ENCODE measurements around the gene ARFGAP3. TPM values are rescaled to one million over a fixed set of nuclear protein-coding genes. Genes with fewer than 3 reads are reported as not detected.
"Not testable (repeated sequence)": the region's sequence is repeated elsewhere in the genome, so short reads cannot be mapped to it uniquely, and the experiment has no call there.

ARFGAP3 gene
- total RNA-seq, 6 donors from 2014 or later = 25.9 to 60.8 (median 41.9) TPM

DNA sequence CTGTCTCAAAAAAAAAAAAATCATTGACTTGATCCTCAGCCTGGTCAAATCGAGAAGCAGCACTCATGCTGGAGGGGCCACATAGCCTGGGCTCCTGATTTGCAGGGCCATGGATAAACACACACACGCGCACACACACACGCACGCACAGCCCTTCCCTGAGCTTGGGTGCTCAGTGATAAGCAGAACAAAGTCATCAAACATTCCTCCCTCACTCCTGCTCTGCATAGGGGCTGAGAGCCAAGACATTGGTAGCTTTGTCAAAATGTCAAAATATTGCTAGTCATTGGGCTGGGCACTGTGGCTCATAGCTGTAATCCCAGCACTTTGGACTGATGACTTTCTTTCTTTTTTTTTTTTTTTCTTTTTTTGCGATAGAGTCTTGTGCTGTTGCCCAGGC, 102.4 kb downstream of the ARFGAP3 start:
- Histone ChIP-seq H3K27me3 (no peaks in the 10 kb centered on the region), H3K4me1 (peaks cover 7 to 22% (median 14%) of the 10 kb centered on the region in 4 donors), H3K4me3 (no peak overlapping the region), H3K36me3 (no peaks in the 10 kb centered on the region), H3K9me3 (no peaks in the 10 kb centered on the region), H3K27ac (peak overlapping the region in 1 of 4 donors; percentile 0)
- 29 to 46% methylated on average over 4 to 6 of the region's 6 CpGs for WGBS, 2 donors
- DNase-seq (no peak), ATAC-seq (ENCODE audit: low FRiP score in 2 of 2) (peak; percentile 56 to 71)
- peak in 1 of 2 donors; percentile 15 for TF ChIP-seq POLR2AphosphoS5 (IDR thresholded peaks at IDR 0.05)
- TF ChIP-seq EP300 (IDR thresholded peaks at IDR 0.05) = no peak

DNA sequence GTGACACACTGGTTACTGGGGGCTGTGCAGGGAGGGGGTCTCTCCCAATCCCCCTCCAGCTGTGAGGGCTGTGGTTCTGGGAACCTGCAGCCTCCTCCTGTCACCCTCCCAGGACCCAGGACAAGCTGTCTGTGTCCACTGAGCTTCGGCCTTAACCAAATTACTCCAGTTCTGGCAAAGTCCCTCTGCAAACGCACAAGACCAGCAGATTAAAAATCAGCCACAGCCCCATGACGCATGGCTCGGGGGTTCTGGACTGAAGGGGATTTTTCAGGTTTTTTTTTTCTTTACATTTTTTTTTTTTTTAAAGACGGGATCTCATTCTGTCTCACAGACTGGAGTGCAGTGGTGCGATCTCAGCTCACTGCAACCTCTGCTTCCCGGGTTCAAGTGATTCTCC, 104.2 kb downstream of the ARFGAP3 start:
- no peaks in the 10 kb centered on the region for H3K36me3 ChIP-seq
- WGBS, 2 donors = 81 to 91% methylated on average over 7 of the region's 7 CpGs
- H3K4me3 ChIP-seq = no peak overlapping the region
- H3K9me3 ChIP-seq = no peaks in the 10 kb centered on the region
- no peaks in the 10 kb centered on the region for H3K27me3 ChIP-seq
- TF ChIP-seq EP300 (IDR thresholded peaks at IDR 0.05) (no peak), POLR2A (IDR thresholded peaks at IDR 0.05) (no peak), POLR2AphosphoS5 (IDR thresholded peaks at IDR 0.05) (no peak)
- TF ChIP-seq, protein P1, sequence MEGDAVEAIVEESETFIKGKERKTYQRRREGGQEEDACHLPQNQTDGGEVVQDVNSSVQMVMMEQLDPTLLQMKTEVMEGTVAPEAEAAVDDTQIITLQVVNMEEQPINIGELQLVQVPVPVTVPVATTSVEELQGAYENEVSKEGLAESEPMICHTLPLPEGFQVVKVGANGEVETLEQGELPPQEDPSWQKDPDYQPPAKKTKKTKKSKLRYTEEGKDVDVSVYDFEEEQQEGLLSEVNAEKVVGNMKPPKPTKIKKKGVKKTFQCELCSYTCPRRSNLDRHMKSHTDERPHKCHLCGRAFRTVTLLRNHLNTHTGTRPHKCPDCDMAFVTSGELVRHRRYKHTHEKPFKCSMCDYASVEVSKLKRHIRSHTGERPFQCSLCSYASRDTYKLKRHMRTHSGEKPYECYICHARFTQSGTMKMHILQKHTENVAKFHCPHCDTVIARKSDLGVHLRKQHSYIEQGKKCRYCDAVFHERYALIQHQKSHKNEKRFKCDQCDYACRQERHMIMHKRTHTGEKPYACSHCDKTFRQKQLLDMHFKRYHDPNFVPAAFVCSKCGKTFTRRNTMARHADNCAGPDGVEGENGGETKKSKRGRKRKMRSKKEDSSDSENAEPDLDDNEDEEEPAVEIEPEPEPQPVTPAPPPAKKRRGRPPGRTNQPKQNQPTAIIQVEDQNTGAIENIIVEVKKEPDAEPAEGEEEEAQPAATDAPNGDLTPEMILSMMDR (IDR thresholded peaks at IDR 0.05) = no peak
- peaks cover 7 to 22% (median 16%) of the 10 kb centered on the region in 4 donors for H3K4me1 ChIP-seq
- DNase-seq (no peak), ATAC-seq (ENCODE audit: low FRiP score in 2 of 2) (peak in 1 of 2 donors; percentile 67)
- peak overlapping the region; percentile 52 to 87 (median 69) for H3K27ac ChIP-seq

DNA sequence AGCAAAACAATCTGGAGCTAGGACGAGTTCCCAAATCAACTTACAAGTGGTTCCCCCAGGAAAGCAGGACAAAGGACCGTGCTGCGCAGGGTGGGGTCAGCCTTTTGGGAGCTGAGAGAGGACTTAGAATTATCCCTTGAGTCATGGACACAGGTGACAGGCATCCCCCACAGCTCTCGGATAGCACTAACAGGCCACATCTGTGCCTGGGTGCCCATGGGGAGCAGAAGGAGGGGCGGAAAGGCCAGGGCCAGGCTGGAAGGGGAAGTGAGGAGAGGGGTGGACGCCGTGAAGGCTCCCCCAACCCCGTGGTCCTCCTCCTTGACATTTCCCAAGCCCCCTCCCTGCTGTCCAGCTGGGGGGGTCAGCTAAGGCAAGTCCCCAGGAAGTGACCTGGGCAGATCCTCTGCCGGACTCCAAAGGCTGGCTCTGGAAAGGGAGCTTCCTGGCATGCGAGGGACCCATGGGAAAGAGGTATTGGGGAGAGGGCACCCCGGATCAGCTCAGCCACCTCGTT, 104.8 kb downstream of the ARFGAP3 start:
- ATAC-seq (ENCODE audit: low FRiP score in 2 of 2) (peak; percentile 1 to 38), DNase-seq (no peak)
- Histone ChIP-seq H3K27ac (peak overlapping the region; percentile 52 to 87 (median 69)), H3K4me3 (no peak overlapping the region), H3K4me1 (peaks cover 7 to 24% (median 19%) of the 10 kb centered on the region in 4 donors), H3K27me3 (no peaks in the 10 kb centered on the region), H3K9me3 (no peaks in the 10 kb centered on the region), H3K36me3 (no peaks in the 10 kb centered on the region)
- WGBS, 2 donors = 45 to 55% methylated on average over 9 to 12 of the region's 12 CpGs
- no peak for TF ChIP-seq EP300 (IDR thresholded peaks at IDR 0.05)
- no peak for TF ChIP-seq POLR2AphosphoS5 (IDR thresholded peaks at IDR 0.05)
- TF ChIP-seq POLR2A (IDR thresholded peaks at IDR 0.05) = no peak
- TF ChIP-seq, protein P1 (IDR thresholded peaks at IDR 0.05) = no peak

DNA sequence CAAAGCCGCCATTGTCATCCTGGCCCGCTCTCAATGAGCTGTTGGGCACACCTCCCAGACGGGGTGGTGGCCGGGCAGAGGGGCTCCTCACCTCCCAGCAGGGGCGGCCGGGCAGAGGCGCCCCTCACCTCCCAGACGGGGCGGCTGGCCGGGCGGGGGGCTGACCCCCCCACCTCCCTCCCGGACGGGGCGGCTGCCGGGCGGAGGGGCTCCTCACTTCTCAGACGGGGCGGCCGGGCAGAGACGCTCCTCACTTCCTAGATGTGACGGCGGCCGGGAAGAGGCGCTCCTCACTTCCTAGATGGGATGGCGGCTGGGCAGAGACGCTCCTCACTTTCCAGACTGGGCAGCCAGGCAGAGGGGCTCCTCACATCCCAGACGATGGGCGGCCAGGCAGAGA, 106.7 kb downstream of the ARFGAP3 start:
- DNase-seq = peak in 1 of 2 donors; percentile 67
- not testable (repeated sequence) for H3K27me3 ChIP-seq; H3K9me3 ChIP-seq; ATAC-seq (ENCODE audit: low FRiP score in 2 of 2); H3K36me3 ChIP-seq; H3K4me3 ChIP-seq; H3K27ac ChIP-seq
- H3K4me1 ChIP-seq = peaks cover 7 to 24% (median 16%) of the 10 kb centered on the region in 4 donors
- 67 to 90% methylated on average over 4 to 7 of the region's 28 CpGs for WGBS, 2 donors

DNA sequence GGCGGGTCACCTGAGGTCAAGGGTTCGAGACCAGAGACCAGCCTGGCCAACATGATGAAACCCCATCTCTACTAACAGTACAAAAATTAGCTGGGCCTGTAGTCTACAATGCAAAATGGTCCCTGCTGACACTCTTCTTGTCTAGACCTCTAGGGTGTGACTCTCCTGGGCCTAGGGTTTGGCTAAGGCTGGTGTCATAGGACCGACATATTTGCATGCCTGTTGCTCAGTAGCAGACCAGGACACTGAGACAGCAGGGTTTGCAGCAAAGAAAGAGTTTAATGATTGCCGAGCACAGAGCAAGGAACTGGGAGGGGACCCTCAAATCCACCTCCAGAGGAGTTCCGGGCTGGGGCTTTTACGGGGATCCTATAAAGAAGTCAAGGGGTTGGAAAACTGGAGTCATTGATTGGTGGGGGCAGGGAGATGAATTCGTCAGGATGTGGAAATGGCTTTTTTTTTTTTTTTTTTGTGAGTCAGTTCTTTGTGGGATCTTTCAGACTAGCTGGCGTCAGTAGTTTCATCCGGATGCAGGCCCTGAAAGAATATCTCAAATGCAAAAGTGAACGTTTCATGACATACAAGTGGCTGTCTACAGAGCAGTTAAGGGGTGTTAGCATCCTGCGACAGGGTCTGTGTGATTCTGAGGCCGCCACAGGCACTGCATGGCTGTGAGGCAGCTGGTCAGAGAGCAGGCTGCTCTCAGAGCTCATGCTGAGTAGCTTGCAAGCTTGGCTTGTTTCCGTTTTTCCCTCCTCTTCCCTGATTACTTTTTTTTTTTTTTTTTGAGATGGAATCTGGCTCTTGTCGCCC, 109.2 kb downstream of the ARFGAP3 start:
- Histone ChIP-seq H3K27ac (peak overlapping the region in 3 of 4 donors; percentile 17 to 46 (median 18)), H3K36me3 (no peaks in the 10 kb centered on the region), H3K4me3 (no peak overlapping the region), H3K9me3 (no peaks in the 10 kb centered on the region), H3K27me3 (no peaks in the 10 kb centered on the region), H3K4me1 (peaks cover 16 to 41% (median 31%) of the 10 kb centered on the region in 4 donors)
- WGBS, 2 donors = 62 to 69% methylated on average over 14 of the region's 14 CpGs
- no peak for TF ChIP-seq POLR2A (IDR thresholded peaks at IDR 0.05)
- TF ChIP-seq EP300 (IDR thresholded peaks at IDR 0.05) = no peak
- no peak for TF ChIP-seq POLR2AphosphoS5 (IDR thresholded peaks at IDR 0.05)
- TF ChIP-seq, protein P1 (IDR thresholded peaks at IDR 0.05) = no peak
- ATAC-seq (ENCODE audit: low FRiP score in 2 of 2) (no peak), DNase-seq (no peak)

Small RNAs within 50 kb of the gene (small RNA-seq; reads per million reads assigned to genes)
- gene RF00019 = 0 reads per million in 4 donors

Other genes with a start within 250 kb of the ARFGAP3 start
- 10 to 100 TPM; 38.0 to 74.5 (median 55.6) TPM for gene POLDIP3, start 242.4 kb downstream of the ARFGAP3 start, total RNA-seq
- gene ATP5MGL, start 216.7 kb downstream of the ARFGAP3 start, total RNA-seq = 1 to 10 TPM in 1 of 6 donors, under 1 TPM in 2, not detected in 3; 0.44 to 1.2 (median 0.78) TPM
- 100 to 1,000 TPM in 5 of 6 donors, 10 to 100 TPM in 1; 79.6 to 265 (median 220) TPM for gene CYB5R3, start 207.9 kb downstream of the ARFGAP3 start, total RNA-seq
- gene A4GALT, start 136.4 kb downstream of the ARFGAP3 start, total RNA-seq = 10 to 100 TPM in 5 of 6 donors, 1 to 10 TPM in 1; 7.7 to 30.0 (median 16.1) TPM
- gene PACSIN2, start 157.9 kb upstream of the ARFGAP3 start, total RNA-seq = 100 to 1,000 TPM; 120 to 186 (median 151) TPM
- gene TTLL1, start 232.1 kb upstream of the ARFGAP3 start, total RNA-seq = 1 to 10 TPM; 1.0 to 5.7 (median 4.8) TPM

All from upper lobe of left lung (tissue), 6 donors.